Liver (tissue), 3 donors: ENCODE data around the gene GLIPR2.

ENCODE experiments used
- EGR1 ChIP-seq, 2 donors: IDR thresholded peaks; 2 replicates each; pipeline ENCODE4 v1.6.1; 2016 to 2018; ENCODE audit warnings: antibody characterized with exemption in 2 of 2, low read depth in 2 of 2
- FOXA1 ChIP-seq: IDR thresholded peaks from 2 replicates; pipeline ENCODE4 v1.6.1; 2016; ENCODE audit warnings: antibody characterized with exemption
- HNF4G ChIP-seq: IDR thresholded peaks from 2 replicates; pipeline ENCODE4 v1.6.1; 2016; ENCODE audit warnings: antibody characterized with exemption
- RAD21 ChIP-seq, 2 donors: IDR thresholded peaks; 2 replicates each; pipeline ENCODE4 v1.6.1; 2016; ENCODE audit warnings: antibody characterized with exemption in 2 of 2, mild to moderate bottlenecking in 2 of 2
- TAF1 ChIP-seq: conservative IDR thresholded peaks from 2 replicates; pipeline ENCODE4 v1.6.1; 2016; ENCODE audit warnings: antibody characterized with exemption, mild to moderate bottlenecking
- YY1 ChIP-seq: IDR thresholded peaks from 2 replicates; pipeline ENCODE4 v1.6.1; 2016; ENCODE audit warnings: antibody characterized with exemption, mild to moderate bottlenecking
- TF ChIP-seq, protein P1 (sequence below): fragments of 150-350 bp; IDR thresholded peaks from 2 replicates; pipeline ENCODE4 v1.5.1; 2017; ENCODE audit warnings: improper control_type of control experiment, low read depth, low read length; ENCODE audit not compliant: missing input control
- TF ChIP-seq, protein P2 (sequence below): IDR thresholded peaks from 2 replicates; pipeline ENCODE4 v1.6.1; 2016; ENCODE audit warnings: antibody characterized with exemption
- TF ChIP-seq, protein P3 (sequence below): IDR thresholded peaks from 2 replicates; pipeline ENCODE4 v1.6.1; 2016; ENCODE audit warnings: antibody characterized with exemption
- donor health status: healthy.
- donor health status: healthy.

DNA sequence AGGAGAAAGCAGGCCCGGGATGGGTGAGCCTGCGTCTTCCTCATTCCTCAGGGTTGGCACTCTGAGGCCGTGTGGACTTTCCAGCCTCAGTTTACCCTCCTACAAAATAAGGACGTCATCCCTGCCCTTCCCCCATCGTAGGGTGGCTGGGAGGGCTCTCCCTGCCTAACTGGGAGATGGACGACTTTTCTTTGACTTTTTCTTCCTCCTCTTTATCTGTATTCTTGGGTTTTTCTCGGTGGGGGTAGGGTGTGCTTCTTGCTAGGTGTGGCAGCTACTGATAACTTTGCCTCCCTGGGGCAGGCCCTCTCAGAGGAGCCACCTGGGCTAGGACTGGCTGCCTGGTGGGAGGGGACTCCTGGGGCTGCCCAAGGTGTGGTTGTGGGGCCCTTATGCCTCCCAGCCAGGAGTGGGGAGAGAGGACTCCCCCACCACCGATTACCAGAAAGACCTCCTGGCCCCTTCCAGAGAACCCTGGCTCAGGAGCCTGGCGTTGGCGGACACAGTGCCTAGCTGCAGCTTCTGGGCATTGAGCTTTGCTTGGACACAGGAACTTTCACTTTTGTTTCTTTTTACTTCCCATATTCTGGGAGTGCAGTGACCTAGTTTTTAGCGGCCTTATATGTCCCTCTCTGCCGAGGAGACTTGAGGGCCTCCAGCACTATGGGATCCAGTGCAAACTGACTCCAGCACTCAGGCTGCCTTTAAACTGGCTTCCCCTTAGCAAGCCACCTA is 6.1 kb downstream of the GLIPR2 start:
- TF ChIP-seq, protein P1, sequence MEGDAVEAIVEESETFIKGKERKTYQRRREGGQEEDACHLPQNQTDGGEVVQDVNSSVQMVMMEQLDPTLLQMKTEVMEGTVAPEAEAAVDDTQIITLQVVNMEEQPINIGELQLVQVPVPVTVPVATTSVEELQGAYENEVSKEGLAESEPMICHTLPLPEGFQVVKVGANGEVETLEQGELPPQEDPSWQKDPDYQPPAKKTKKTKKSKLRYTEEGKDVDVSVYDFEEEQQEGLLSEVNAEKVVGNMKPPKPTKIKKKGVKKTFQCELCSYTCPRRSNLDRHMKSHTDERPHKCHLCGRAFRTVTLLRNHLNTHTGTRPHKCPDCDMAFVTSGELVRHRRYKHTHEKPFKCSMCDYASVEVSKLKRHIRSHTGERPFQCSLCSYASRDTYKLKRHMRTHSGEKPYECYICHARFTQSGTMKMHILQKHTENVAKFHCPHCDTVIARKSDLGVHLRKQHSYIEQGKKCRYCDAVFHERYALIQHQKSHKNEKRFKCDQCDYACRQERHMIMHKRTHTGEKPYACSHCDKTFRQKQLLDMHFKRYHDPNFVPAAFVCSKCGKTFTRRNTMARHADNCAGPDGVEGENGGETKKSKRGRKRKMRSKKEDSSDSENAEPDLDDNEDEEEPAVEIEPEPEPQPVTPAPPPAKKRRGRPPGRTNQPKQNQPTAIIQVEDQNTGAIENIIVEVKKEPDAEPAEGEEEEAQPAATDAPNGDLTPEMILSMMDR: no peak
- TF ChIP-seq FOXA1 (no peak), TAF1 (no peak), HNF4G (no peak), RAD21 (IDR thresholded peaks at IDR 0.05) (no peak), YY1 (no peak), EGR1 (IDR thresholded peaks at IDR 0.05; ENCODE audit: low read depth in 2 of 2) (no peak)
- TF ChIP-seq, protein P2, sequence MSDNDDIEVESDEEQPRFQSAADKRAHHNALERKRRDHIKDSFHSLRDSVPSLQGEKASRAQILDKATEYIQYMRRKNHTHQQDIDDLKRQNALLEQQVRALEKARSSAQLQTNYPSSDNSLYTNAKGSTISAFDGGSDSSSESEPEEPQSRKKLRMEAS: no peak
- TF ChIP-seq, protein P3, sequence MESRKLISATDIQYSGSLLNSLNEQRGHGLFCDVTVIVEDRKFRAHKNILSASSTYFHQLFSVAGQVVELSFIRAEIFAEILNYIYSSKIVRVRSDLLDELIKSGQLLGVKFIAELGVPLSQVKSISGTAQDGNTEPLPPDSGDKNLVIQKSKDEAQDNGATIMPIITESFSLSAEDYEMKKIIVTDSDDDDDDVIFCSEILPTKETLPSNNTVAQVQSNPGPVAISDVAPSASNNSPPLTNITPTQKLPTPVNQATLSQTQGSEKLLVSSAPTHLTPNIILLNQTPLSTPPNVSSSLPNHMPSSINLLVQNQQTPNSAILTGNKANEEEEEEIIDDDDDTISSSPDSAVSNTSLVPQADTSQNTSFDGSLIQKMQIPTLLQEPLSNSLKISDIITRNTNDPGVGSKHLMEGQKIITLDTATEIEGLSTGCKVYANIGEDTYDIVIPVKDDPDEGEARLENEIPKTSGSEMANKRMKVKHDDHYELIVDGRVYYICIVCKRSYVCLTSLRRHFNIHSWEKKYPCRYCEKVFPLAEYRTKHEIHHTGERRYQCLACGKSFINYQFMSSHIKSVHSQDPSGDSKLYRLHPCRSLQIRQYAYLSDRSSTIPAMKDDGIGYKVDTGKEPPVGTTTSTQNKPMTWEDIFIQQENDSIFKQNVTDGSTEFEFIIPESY: no peak
